Fibroblast of lung (primary cell): ENCODE results near the gene KCNK15. TPM values are rescaled to one million over a fixed set of nuclear protein-coding genes. Genes with fewer than 3 reads are reported as not detected.

ENCODE experiments used
- DNase-seq, 2 donors: peaks; one replicate each; pipeline versions ENCODE4 v3.0.0 to v3.0.0-alpha.2; 2010; ENCODE audit warnings: low read depth in 2 of 2
- H2AFZ ChIP-seq: 2 replicates; pipeline ENCODE4 v1.5.1; 2012; ENCODE audit warnings: low read length, control low read depth, inconsistent platforms
- H3K27ac ChIP-seq: 2 replicates; pipeline ENCODE4 v1.5.1; 2011; ENCODE audit warnings: low read length, control low read depth; ENCODE audit not compliant: insufficient read depth
- H3K27me3 ChIP-seq: 2 replicates; pipeline ENCODE4 v1.5.1; 2011; ENCODE audit warnings: mild to moderate bottlenecking, low read length; ENCODE audit not compliant: control insufficient read depth, insufficient read depth
- H3K36me3 ChIP-seq: 2 replicates; pipeline ENCODE4 v1.5.1; 2011; ENCODE audit warnings: low read length; ENCODE audit not compliant: control insufficient read depth, insufficient read depth
- H3K4me1 ChIP-seq: 2 replicates; pipeline ENCODE4 v1.5.1; 2011; ENCODE audit warnings: low read length; ENCODE audit not compliant: control insufficient read depth, insufficient read depth; ENCODE audit errors: extremely low read depth
- H3K4me2 ChIP-seq: 2 replicates; pipeline ENCODE4 v1.5.1; 2011; ENCODE audit warnings: low read length, control low read depth; ENCODE audit not compliant: insufficient read depth; ENCODE audit errors: extremely low read depth
- H3K4me3 ChIP-seq, 4 experiments: fragments of 200-600 bp in 1 of 4; sonication (generic) in 1 of 4; replicated peaks in 1 of 4; 2 replicates each; pipeline ENCODE4 v1.5.1; 2011 to 2016; ENCODE audit warnings: low read length in 4 of 4, low read depth in 3 of 4, mild to moderate bottlenecking in 3 of 4, control low read depth in 2 of 4, inconsistent platforms in 1 of 4, mixed read lengths in 1 of 4; ENCODE audit not compliant: insufficient read depth in 1 of 4; ENCODE audit errors: control extremely low read depth in 1 of 4
- H3K79me2 ChIP-seq: 2 replicates; pipeline ENCODE4 v1.5.1; 2012; ENCODE audit warnings: mild to moderate bottlenecking, low read length, inconsistent platforms; ENCODE audit not compliant: control insufficient read depth, insufficient read depth
- H3K9ac ChIP-seq: 2 replicates; pipeline ENCODE4 v1.5.1; 2011; ENCODE audit warnings: mild to moderate bottlenecking, low read length, control low read depth; ENCODE audit not compliant: insufficient read depth
- H3K9me3 ChIP-seq: 2 replicates; pipeline ENCODE4 v1.5.1; 2012; ENCODE audit warnings: low read depth, low read length; ENCODE audit not compliant: control insufficient read depth, insufficient read depth
- H4K20me1 ChIP-seq: 2 replicates; pipeline ENCODE4 v1.5.1; 2011; ENCODE audit warnings: low read length; ENCODE audit not compliant: control insufficient read depth, insufficient read depth; ENCODE audit errors: extremely low read depth
- CTCF ChIP-seq, 2 donors: IDR thresholded peaks in 1 of 2; conservative IDR thresholded peaks in 1 of 2; 1 replicate in 1 of 2; 2 replicates in 1 of 2; pipeline ENCODE4 v1.5.1; 2011 to 2012; ENCODE audit warnings: low read length in 2 of 2, control low read depth in 1 of 2, inconsistent platforms in 1 of 2, low read depth in 1 of 2, mild to moderate bottlenecking in 1 of 2
- EZH2 ChIP-seq: IDR thresholded peaks from 2 replicates; pipeline ENCODE4 v1.5.1; 2012; ENCODE audit warnings: low read length, control low read depth, mild to moderate bottlenecking; ENCODE audit errors: missing control alignments
- polyA plus RNA-seq, 2 donors: library from polyadenylated mRNA; depleted of rRNA in 1 of 2; stranded (reverse) in 1 of 2; unstranded in 1 of 2; fragments of >200 nt; gene quantifications; 2 replicates each; pipeline ENCODE4 v1.2.1, GENCODE V29; 2011 to 2012; ENCODE audit warnings: missing spikeins in 1 of 2
- total RNA-seq: library from RNA; depleted of rRNA; stranded (reverse); fragments of >200 nt; gene quantifications from 2 replicates; pipeline ENCODE4 v1.2.1, GENCODE V29; 2014

The KCNK15 gene
- total and polyA plus RNA-seq, 2 donors (not counting 1 experiment from before 2014, with no cell fraction given), result 1.8 to 2.2 TPM

GRCh38 chr20:44758247-44759101 is 12.8 kb downstream of the KCNK15 start:
- H3K36me3 ChIP-seq, result no peaks in the 10 kb centered on the region
- H4K20me1 ChIP-seq, result no peaks in the 10 kb centered on the region
- no peak for TF ChIP-seq CTCF (conservative IDR thresholded peaks at IDR 0.05 in 1 of 2, IDR thresholded peaks at IDR 0.05 in 1 of 2; ENCODE audit: low read depth in 1 of 2, low read length in 2 of 2)
- TF ChIP-seq EZH2, result no peak
- no peaks in the 10 kb centered on the region for H3K9me3 ChIP-seq
- no peak overlapping the region for H3K4me3 ChIP-seq
- peaks cover 5% of the 10 kb centered on the region for H3K27me3 ChIP-seq
- H3K27ac ChIP-seq, result no peak overlapping the region
- no peak overlapping the region for H2AFZ ChIP-seq
- H3K4me2 ChIP-seq, result no peak overlapping the region
- DNase-seq, result no peak
- H3K79me2 ChIP-seq, result no peaks in the 10 kb centered on the region
- H3K9ac ChIP-seq, result no peak overlapping the region
- no peaks in the 10 kb centered on the region for H3K4me1 ChIP-seq

GRCh38 chr20:44759595-44759994 is 13.9 kb downstream of the KCNK15 start:
- Histone ChIP-seq H3K36me3 (no peaks in the 10 kb centered on the region), H3K4me3 (no peak overlapping the region), H2AFZ (no peak overlapping the region), H3K27me3 (peaks cover 5% of the 10 kb centered on the region), H3K9ac (no peak overlapping the region), H4K20me1 (no peaks in the 10 kb centered on the region), H3K27ac (no peak overlapping the region), H3K79me2 (no peaks in the 10 kb centered on the region), H3K4me2 (no peak overlapping the region), H3K9me3 (no peaks in the 10 kb centered on the region), H3K4me1 (no peaks in the 10 kb centered on the region)
- TF ChIP-seq CTCF (conservative IDR thresholded peaks at IDR 0.05 in 1 of 2, IDR thresholded peaks at IDR 0.05 in 1 of 2; ENCODE audit: low read depth in 1 of 2, low read length in 2 of 2) (no peak), EZH2 (no peak)
- no peak for DNase-seq

GRCh38 chr20:44761423-44761822 is 15.8 kb downstream of the KCNK15 start:
- H2AFZ ChIP-seq, result no peak overlapping the region
- peaks cover 7% of the 10 kb centered on the region for H3K27me3 ChIP-seq
- no peaks in the 10 kb centered on the region for H4K20me1 ChIP-seq
- TF ChIP-seq EZH2 (no peak), CTCF (conservative IDR thresholded peaks at IDR 0.05 in 1 of 2, IDR thresholded peaks at IDR 0.05 in 1 of 2; ENCODE audit: low read depth in 1 of 2, low read length in 2 of 2) (no peak)
- no peak overlapping the region for H3K9ac ChIP-seq
- H3K36me3 ChIP-seq, result no peaks in the 10 kb centered on the region
- H3K9me3 ChIP-seq, result no peaks in the 10 kb centered on the region
- H3K27ac ChIP-seq, result no peak overlapping the region
- DNase-seq, result no peak
- no peaks in the 10 kb centered on the region for H3K79me2 ChIP-seq
- no peak overlapping the region for H3K4me2 ChIP-seq
- no peaks in the 10 kb centered on the region for H3K4me1 ChIP-seq
- no peak overlapping the region for H3K4me3 ChIP-seq
